Lower leg skin (tissue), 4 donors: ENCODE data around the gene CTSK. TPM values are rescaled to one million over a fixed set of nuclear protein-coding genes. Genes with fewer than 3 reads are reported as not detected.

ENCODE experiments used
- DNase-seq, 2 donors: peaks; one replicate each; pipeline ENCODE4 v3.0.0-alpha.2; 2019; ENCODE audit warnings: low spot score in 2 of 2
- H3K4me3 ChIP-seq: fragments of 200-600 bp; sonication (generic); 2 replicates; pipeline ENCODE4 v1.5.1; 2017; ENCODE audit warnings: mild to moderate bottlenecking, low read depth; ENCODE audit not compliant: poor library complexity, severe bottlenecking
- CTCF ChIP-seq, 3 donors: fragments of 450-650 bp; IDR thresholded peaks; one replicate each; pipeline ENCODE4 v1.5.1; 2016; ENCODE audit warnings: antibody characterized with exemption in 3 of 3, mild to moderate bottlenecking in 3 of 3, moderate library complexity in 2 of 3
- POLR2A ChIP-seq, 2 donors: fragments of 450-650 bp; IDR thresholded peaks; one replicate each; pipeline ENCODE4 v1.6.1; 2016 to 2017; ENCODE audit warnings: antibody characterized with exemption in 2 of 2, mild to moderate bottlenecking in 1 of 2, moderate library complexity in 1 of 2
- WGBS, 2 donors: methylation state at CpG; one replicate each; pipeline ENCODE4 v1.1.5; 2018; 5-methylcytosine and 5-hydroxymethylcytosine counted together
- intact Hi-C: fragments of 100-400 bp; cut with DNase I; formaldehyde crosslinking; loops from one replicate; pipeline ENCODE4 v1.15.0; 2023; ENCODE audit warnings: low total_unique reads
- total RNA-seq, 4 donors: library from RNA; depleted of rRNA; stranded (reverse); fragments of >200 nt; gene quantifications; one replicate each; pipeline ENCODE4 v1.1.0, GENCODE V29; 2016

CTSK gene
- total RNA-seq, 4 donors from 2014 or later = 73.3 to 205 (median 90.2) TPM

DNA sequence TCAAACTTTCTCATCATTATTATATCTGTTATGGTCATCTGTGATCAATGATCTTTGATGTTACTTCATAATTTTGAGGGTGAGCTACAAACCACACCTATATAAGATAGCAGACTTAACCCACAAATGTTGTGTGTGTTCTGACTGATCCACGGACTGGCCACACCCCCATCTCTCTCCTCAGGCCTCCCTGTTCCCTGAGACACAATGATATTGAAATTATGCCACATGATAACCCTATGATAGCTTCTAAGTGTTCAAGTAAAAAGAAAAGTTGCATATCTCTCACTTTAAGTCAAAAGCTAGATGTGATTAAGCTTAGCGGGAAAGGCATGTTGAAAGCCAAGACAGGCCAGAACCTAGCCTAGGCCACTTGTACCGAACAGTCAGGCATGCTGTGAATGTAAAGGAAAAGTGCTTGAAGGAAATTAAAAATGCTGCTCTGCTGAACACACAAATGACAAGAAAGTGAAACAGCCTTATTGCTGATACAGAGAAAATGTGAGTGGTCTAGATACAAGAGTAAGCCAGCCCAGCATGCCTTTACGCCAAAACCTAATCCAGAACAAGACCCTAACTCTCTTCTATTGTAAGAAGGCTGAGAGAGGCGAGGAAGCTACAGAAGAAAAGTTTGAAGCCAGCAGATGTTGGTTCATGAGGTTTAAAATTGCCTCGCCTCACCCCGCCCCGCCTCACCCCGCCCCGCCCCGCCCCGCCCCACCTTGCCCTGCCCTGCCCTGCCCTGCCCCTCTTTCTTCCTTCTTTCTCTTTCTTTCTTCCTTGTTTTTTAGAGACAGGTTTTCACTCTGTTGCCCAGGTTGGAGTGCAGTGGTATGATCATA lies 59.0 kb downstream of the CTSK start:
- 64 to 68% methylated on average over 12 of the region's 12 CpGs for WGBS, 2 donors
- TF ChIP-seq CTCF (IDR thresholded peaks at IDR 0.05) (no peak), POLR2A (IDR thresholded peaks at IDR 0.05) (no peak)
- DNase-seq = no peak
- no peak overlapping the region for H3K4me3 ChIP-seq
- intact Hi-C loops = no loop called here

Other genes with a start within 250 kb of the CTSK start
- gene MCL1, start 228.7 kb downstream of the CTSK start, total RNA-seq = 100 to 1,000 TPM; 282 to 445 (median 360) TPM
- 100 to 1,000 TPM; 250 to 393 (median 345) TPM for gene ENSA, start 178.6 kb downstream of the CTSK start, total RNA-seq
- gene GOLPH3L, start 111.1 kb downstream of the CTSK start, total RNA-seq = 10 to 100 TPM; 18.0 to 24.3 (median 21.5) TPM
- gene HORMAD1, start 87.4 kb downstream of the CTSK start, total RNA-seq = 1 to 10 TPM; 1.5 to 7.7 (median 3.2) TPM
- 10 to 100 TPM; 11.4 to 33.4 (median 19.9) TPM for gene CTSS, start 42.5 kb downstream of the CTSK start, total RNA-seq
- 10 to 100 TPM; 32.8 to 50.8 (median 45.0) TPM for gene ARNT, start 68.3 kb upstream of the CTSK start, total RNA-seq
- not detected for gene CTXND2, start 78.9 kb upstream of the CTSK start, total RNA-seq
- gene SETDB1, start 118.1 kb upstream of the CTSK start, total RNA-seq = 10 to 100 TPM; 23.5 to 38.1 (median 32.8) TPM
- 10 to 100 TPM; 28.8 to 50.1 (median 41.3) TPM for gene CERS2, start 166.6 kb upstream of the CTSK start, total RNA-seq
- gene ANXA9, start 174.0 kb upstream of the CTSK start, total RNA-seq = 100 to 1,000 TPM in 1 of 4 donors, 10 to 100 TPM in 3; 55.1 to 103 (median 82.4) TPM
- 10 to 100 TPM; 28.5 to 36.6 (median 30.8) TPM for gene MINDY1, start 198.6 kb upstream of the CTSK start, total RNA-seq
- 10 to 100 TPM; 12.9 to 30.7 (median 22.9) TPM for gene PRUNE1, start 200.2 kb upstream of the CTSK start, total RNA-seq
- 100 to 1,000 TPM; 220 to 297 (median 254) TPM for gene BNIPL, start 228.3 kb upstream of the CTSK start, total RNA-seq
- 1 to 10 TPM; 3.1 to 4.6 (median 3.6) TPM for gene C1orf56, start 239.5 kb upstream of the CTSK start, total RNA-seq